B cell (primary cell): ENCODE results near the gene DENND5B. TPM values are rescaled to one million over a fixed set of nuclear protein-coding genes. Genes with fewer than 3 reads are reported as not detected.

Experiments
- ATAC-seq: fragments of 200-7000 bp; cut with Tn5 transposase; one replicate; pipeline ENCODE4 v1.10.0; 2021; ENCODE audit warnings: low read depth, mild to moderate bottlenecking, moderate number of reproducible peaks, moderate library complexity
- CTCF ChIA-PET: fragments of 350-600 bp; sonication (Branson Sonifier 250); formaldehyde crosslinking; loops from one replicate; lab custom pipeline; 2021; ENCODE audit warnings: antibody characterized with exemption, inconsistent platforms; lab: Charles Lee
- POLR2A ChIA-PET: fragments of 350-600 bp; sonication (Branson Sonifier 250); formaldehyde crosslinking; loops from one replicate; lab custom pipeline; 2021; ENCODE audit warnings: antibody characterized with exemption; lab: Charles Lee
- DNase-seq: peaks from one replicate; pipeline ENCODE4 v3.0.0; 2013
- H2AFZ ChIP-seq: 2 replicates; pipeline ENCODE4 v1.6.1; 2012; ENCODE audit warnings: mild to moderate bottlenecking, low read depth, low read length; ENCODE audit not compliant: insufficient read depth, poor library complexity, severe bottlenecking
- H3K27ac ChIP-seq, 2 donors: 1 replicate in 1 of 2; 2 replicates in 1 of 2; pipeline ENCODE4 v1.5.1; 2012 to 2013; ENCODE audit warnings: low read length in 2 of 2, mild to moderate bottlenecking in 2 of 2, moderate library complexity in 1 of 2
- H3K27me3 ChIP-seq, 4 experiments: fragments of 200-600 bp in 1 of 4; sonication (generic) in 1 of 4; replicated peaks in 1 of 4; 1 replicate in 2 of 4; 2 replicates in 2 of 4; pipeline versions ENCODE4 v1.6.1 to v1.7.0; 2013 to 2016; ENCODE audit warnings: low read length in 3 of 4, mild to moderate bottlenecking in 2 of 4, mixed read lengths in 1 of 4, moderate library complexity in 1 of 4; ENCODE audit not compliant: insufficient read depth in 4 of 4, control insufficient read depth in 3 of 4; ENCODE audit errors: control extremely low read depth in 1 of 4
- H3K36me3 ChIP-seq, 2 experiments: replicated peaks in 1 of 2; 1 replicate in 1 of 2; 2 replicates in 1 of 2; pipeline versions ENCODE4 v1.6.1 to v1.7.1; 2013; ENCODE audit warnings: low read length in 1 of 2; ENCODE audit not compliant: insufficient read depth in 2 of 2, control insufficient read depth in 1 of 2; ENCODE audit errors: control extremely low read depth in 1 of 2, extremely low read depth in 1 of 2
- H3K4me1 ChIP-seq, 2 donors: fragments of 200-600 bp in 1 of 2; sonication (generic) in 1 of 2; 1 replicate in 1 of 2; 2 replicates in 1 of 2; pipeline versions ENCODE4 v1.5.1 to v1.6.1; 2013 to 2017; ENCODE audit warnings: low read length in 2 of 2; ENCODE audit not compliant: control insufficient read depth in 2 of 2, insufficient read depth in 2 of 2
- H3K4me2 ChIP-seq: replicated peaks from 2 replicates; pipeline ENCODE3; 2012; ENCODE audit warnings: mild to moderate bottlenecking, low read depth, low read length; ENCODE audit not compliant: poor library complexity, severe bottlenecking
- H3K4me3 ChIP-seq, 5 experiments: fragments of 200-600 bp in 1 of 5; sonication (generic) in 1 of 5; 1 replicate in 3 of 5; 2 replicates in 2 of 5; pipeline versions ENCODE4 v1.5.1 to v1.7.0; 2011 to 2016; ENCODE audit warnings: low read length in 4 of 5, mild to moderate bottlenecking in 4 of 5, low read depth in 2 of 5, control low read depth in 1 of 5, moderate library complexity in 1 of 5; ENCODE audit not compliant: insufficient read depth in 1 of 5; ENCODE audit errors: control extremely low read depth in 1 of 5, extremely low read depth in 1 of 5
- H3K79me2 ChIP-seq: fragments of 200-600 bp; sonication (generic); one replicate; pipeline ENCODE4 v1.6.0; 2016; ENCODE audit warnings: low read length; ENCODE audit not compliant: control insufficient read depth, insufficient read depth
- H3K9ac ChIP-seq: fragments of 200-600 bp; sonication (generic); 2 replicates; pipeline ENCODE4 v1.6.1; 2017; ENCODE audit warnings: mild to moderate bottlenecking, low read length, moderate library complexity
- H3K9me3 ChIP-seq, 3 donors: one replicate each; pipeline versions ENCODE4 v1.6.1 to v1.7.1; 2013; ENCODE audit warnings: low read length in 2 of 3; ENCODE audit not compliant: control insufficient read depth in 2 of 3, insufficient read depth in 1 of 3; ENCODE audit errors: control extremely low read depth in 1 of 3
- H4K20me1 ChIP-seq: 2 replicates; pipeline ENCODE4 v1.6.0; 2012; ENCODE audit warnings: mild to moderate bottlenecking, low read length; ENCODE audit not compliant: insufficient read depth, control insufficient read depth, poor library complexity, severe bottlenecking
- H3K27ac Mint-ChIP-seq: one replicate; pipeline ENCODE4 v1.8.0; 2021; ENCODE audit warnings: mixed read lengths
- H3K27me3 Mint-ChIP-seq: one replicate; pipeline ENCODE4 v1.8.0; 2021; ENCODE audit warnings: mixed read lengths
- H3K4me1 Mint-ChIP-seq: one replicate; pipeline ENCODE4 v1.8.0; 2021; ENCODE audit warnings: mixed read lengths
- H3K4me3 Mint-ChIP-seq: one replicate; pipeline ENCODE4 v1.8.0; 2021; ENCODE audit warnings: mixed read lengths
- H3K9me3 Mint-ChIP-seq: one replicate; pipeline ENCODE4 v1.8.0; 2022; ENCODE audit warnings: mixed read lengths; ENCODE audit not compliant: insufficient read depth
- CTCF ChIP-seq: fragments of 200-600 bp; IDR thresholded peaks from one replicate; pipeline ENCODE4 v1.8.0; 2022; ENCODE audit warnings: antibody characterized with exemption, mild to moderate bottlenecking
- EZH2 ChIP-seq: IDR thresholded peaks from 2 replicates; pipeline ENCODE4 v1.6.1; 2012; ENCODE audit warnings: borderline replicate concordance, low read depth, mild to moderate bottlenecking, moderate library complexity, low read length; ENCODE audit not compliant: insufficient read depth, poor library complexity, severe bottlenecking
- WGBS: methylation state at CpG from one replicate; pipeline ENCODE4 v1.1.5; 2013; ENCODE audit warnings: missing lambda C conversion rate; ENCODE audit not compliant: insufficient coverage; 5-methylcytosine and 5-hydroxymethylcytosine counted together
- intact Hi-C: fragments of 100-400 bp; cut with micrococcal nuclease; formaldehyde crosslinking; loops from one replicate; pipeline ENCODE4 v1.10.0; 2022
- polyA plus RNA-seq: library from polyadenylated mRNA; depleted of rRNA; stranded (reverse); fragments of >200 nt; gene quantifications from 2 replicates; pipeline ENCODE4 v1.2.3, GENCODE V29; 2012
- total RNA-seq, 2 donors: library from RNA; stranded (reverse); fragments of 120-200 nt in 1 of 2; gene quantifications; 1 replicate in 1 of 2; 2 replicates in 1 of 2; pipeline versions ENCODE4 v1.2.3 to v1.2.4, GENCODE V29; 2013 to 2022

Gene DENND5B
- total and polyA plus RNA-seq, 2 donors (not counting 1 experiment from before 2014, with no cell fraction given) = 18.7 to 55.3 TPM

GRCh38 chr12:31506515-31507306 lies 84.2 kb downstream of the DENND5B start:
- DNase-seq (no peak), ATAC-seq (no peak)
- Histone ChIP-seq H3K79me2 (peaks cover 70% of the 10 kb centered on the region), H3K36me3 (peaks cover 0 to 4% of the 10 kb centered on the region in 2 experiments), H3K9ac (no peak overlapping the region), H4K20me1 (peaks cover 57% of the 10 kb centered on the region), H3K4me2 (no peak overlapping the region), H3K9me3 (peaks cover 2 to 15% (median 9%) of the 10 kb centered on the region in 3 donors), H3K4me3 (no peak overlapping the region), H3K27me3 (no peaks in the 10 kb centered on the region), H3K4me1 (peaks cover 0 to 12% of the 10 kb centered on the region in 2 donors), H2AFZ (no peak overlapping the region), H3K27ac (no peak overlapping the region)
- Mint-ChIP-seq H3K27ac (no peak overlapping the region), H3K27me3 (no peaks in the 10 kb centered on the region), H3K4me1 (peaks cover 58% of the 10 kb centered on the region), H3K4me3 (no peak overlapping the region), H3K9me3 (peaks cover 4% of the 10 kb centered on the region)
- TF ChIP-seq CTCF = no peak
- TF ChIP-seq EZH2 = no peak
- ChIA-PET POLR2A (no interaction called here), CTCF (interaction anchor here (1.1 kb wide), 1 partner anchor 62 kb away, joined by 3 read pairs; no protein-coding TSS in a partner anchor)
- intact Hi-C loops = no loop called here
- 100% methylated on average over 7 of the region's 9 CpGs for WGBS

- H3K4me2 ChIP-seq = no peak overlapping the region
- Mint-ChIP-seq H3K4me3 (no peak overlapping the region), H3K27me3 (no peaks in the 10 kb centered on the region), H3K4me1 (peaks cover 55% of the 10 kb centered on the region), H3K27ac (peak overlapping the region; percentile 37), H3K9me3 (peaks cover 4% of the 10 kb centered on the region)
- no CpG with 5 or more reads among the region's 7 CpGs for WGBS
- H2AFZ ChIP-seq = no peak overlapping the region
- DNase-seq = no peak
- H3K27ac ChIP-seq = no peak overlapping the region
- no peak for TF ChIP-seq EZH2
- TF ChIP-seq CTCF = no peak
- no peak overlapping the region for H3K9ac ChIP-seq
- ATAC-seq = no peak
- peaks cover 52% of the 10 kb centered on the region for H4K20me1 ChIP-seq
- POLR2A ChIA-PET = no interaction called here
- CTCF ChIA-PET = interaction anchor here (0.7 to 1.1 kb wide), 2 partner anchors 149 to 203 kb away, joined by 3 to 5 read pairs; no protein-coding TSS in a partner anchor
- peaks cover 8 to 18% of the 10 kb centered on the region in 2 donors for H3K4me1 ChIP-seq
- H3K36me3 ChIP-seq = peaks cover 0 to 4% of the 10 kb centered on the region in 2 experiments
- intact Hi-C loops = no loop called here
- peaks cover 68% of the 10 kb centered on the region for H3K79me2 ChIP-seq
- H3K4me3 ChIP-seq = no peak overlapping the region
- peaks cover 2 to 22% (median 9%) of the 10 kb centered on the region in 3 donors for H3K9me3 ChIP-seq
- H3K27me3 ChIP-seq = no peaks in the 10 kb centered on the region
Measured at GRCh38 chr12:31504625-31505222, 86.2 kb downstream of the DENND5B start.
